Measurements from ENCODE around the gene TRIM5.

TRIM5 gene

DNA sequence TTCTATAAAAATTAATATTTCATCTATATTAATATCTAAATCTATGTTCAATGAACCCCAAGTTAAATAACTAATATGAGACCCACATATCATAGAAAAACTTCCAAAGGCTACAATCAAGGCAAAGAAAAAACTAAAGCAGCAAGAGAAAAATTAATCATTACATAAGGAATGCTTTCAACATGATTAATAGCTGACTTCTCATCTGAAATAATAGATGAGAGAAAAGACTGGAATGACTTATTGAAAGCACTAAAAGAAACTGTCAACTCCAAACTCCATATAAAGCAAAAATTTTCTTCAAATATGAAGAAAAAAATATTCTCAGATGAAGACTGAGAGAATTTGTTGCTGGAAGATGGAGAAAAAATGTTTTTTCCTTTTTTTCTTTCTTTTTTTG, 13.0 kb downstream of the TRIM5 start:
- Histone ChIP-seq H3K4me1 (ENCODE audit: control insufficient read depth in 1 of 2, insufficient read depth in 1 of 2, low read depth in 1 of 2, low read length in 1 of 2) (no peaks in the 10 kb centered on the region), H3K27me3 (no peaks in the 10 kb centered on the region), H3K36me3 (peaks cover 32% of the 10 kb centered on the region), H3K4me3 (ENCODE audit: low read depth in 1 of 2, low read length in 1 of 2) (no peak overlapping the region), H3K27ac (no peak overlapping the region), H3K9me3 (no peaks in the 10 kb centered on the region)
- TF ChIP-seq, protein P1, sequence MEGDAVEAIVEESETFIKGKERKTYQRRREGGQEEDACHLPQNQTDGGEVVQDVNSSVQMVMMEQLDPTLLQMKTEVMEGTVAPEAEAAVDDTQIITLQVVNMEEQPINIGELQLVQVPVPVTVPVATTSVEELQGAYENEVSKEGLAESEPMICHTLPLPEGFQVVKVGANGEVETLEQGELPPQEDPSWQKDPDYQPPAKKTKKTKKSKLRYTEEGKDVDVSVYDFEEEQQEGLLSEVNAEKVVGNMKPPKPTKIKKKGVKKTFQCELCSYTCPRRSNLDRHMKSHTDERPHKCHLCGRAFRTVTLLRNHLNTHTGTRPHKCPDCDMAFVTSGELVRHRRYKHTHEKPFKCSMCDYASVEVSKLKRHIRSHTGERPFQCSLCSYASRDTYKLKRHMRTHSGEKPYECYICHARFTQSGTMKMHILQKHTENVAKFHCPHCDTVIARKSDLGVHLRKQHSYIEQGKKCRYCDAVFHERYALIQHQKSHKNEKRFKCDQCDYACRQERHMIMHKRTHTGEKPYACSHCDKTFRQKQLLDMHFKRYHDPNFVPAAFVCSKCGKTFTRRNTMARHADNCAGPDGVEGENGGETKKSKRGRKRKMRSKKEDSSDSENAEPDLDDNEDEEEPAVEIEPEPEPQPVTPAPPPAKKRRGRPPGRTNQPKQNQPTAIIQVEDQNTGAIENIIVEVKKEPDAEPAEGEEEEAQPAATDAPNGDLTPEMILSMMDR (IDR thresholded peaks at IDR 0.05): no peak

DNA sequence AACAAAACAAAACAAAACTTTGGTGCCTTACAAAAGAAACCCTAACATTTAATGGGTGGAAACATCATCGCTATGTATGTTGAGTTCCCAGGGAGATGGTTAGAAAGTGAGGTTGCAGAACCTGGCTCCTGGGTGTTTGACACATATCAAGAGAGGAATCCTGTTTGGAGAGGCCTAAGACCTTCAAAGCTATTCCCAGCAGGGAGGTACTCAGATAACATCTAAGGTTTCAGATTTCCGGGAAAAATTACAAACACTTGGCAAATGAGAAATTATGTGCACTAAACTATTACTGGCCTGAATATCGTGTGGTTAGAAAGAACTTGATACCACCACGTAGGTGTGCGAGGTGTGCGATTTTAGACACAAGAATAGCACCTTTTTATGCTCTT, 18.5 kb downstream of the TRIM5 start:
- Histone ChIP-seq H3K4me3 (ENCODE audit: low read depth in 1 of 2, low read length in 1 of 2) (no peak overlapping the region), H3K27ac (no peak overlapping the region), H3K27me3 (no peaks in the 10 kb centered on the region), H3K9me3 (no peaks in the 10 kb centered on the region), H3K36me3 (peaks cover 64% of the 10 kb centered on the region), H3K4me1 (ENCODE audit: control insufficient read depth in 1 of 2, insufficient read depth in 1 of 2, low read depth in 1 of 2, low read length in 1 of 2) (no peaks in the 10 kb centered on the region)
- TF ChIP-seq, protein P1 (IDR thresholded peaks at IDR 0.05): no peak

DNA sequence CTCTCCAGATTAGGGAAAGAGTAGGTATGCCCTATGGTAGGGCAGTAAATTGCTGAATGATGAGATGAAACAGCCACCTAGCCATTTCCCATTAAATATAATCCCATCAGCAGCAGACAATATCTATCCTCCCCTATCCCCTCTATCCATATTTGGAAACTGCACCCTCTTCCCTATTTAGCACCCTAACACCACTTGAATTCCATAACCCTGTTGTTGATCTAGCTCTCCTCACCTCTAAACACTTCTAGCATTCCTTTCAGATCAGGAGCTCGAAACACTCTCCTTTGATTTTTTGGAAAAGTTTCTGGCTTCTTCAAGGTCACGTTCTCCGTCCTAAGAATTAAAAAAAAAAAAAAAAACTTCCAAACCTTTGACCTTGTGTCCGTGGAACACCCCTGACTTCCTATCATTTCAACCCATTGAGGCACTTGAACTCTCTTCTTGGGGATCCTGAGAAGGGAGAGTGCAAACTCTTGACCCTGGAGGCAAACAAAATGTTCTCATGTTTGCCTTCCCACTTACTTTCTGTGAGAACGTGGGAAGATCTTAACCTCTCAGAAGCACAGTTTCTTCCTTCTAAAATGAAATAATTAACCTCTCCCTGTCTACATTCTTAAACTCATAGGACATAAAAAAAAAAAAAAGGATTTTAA, 19.0 kb downstream of the TRIM5 start:
- Histone ChIP-seq H3K4me1 (ENCODE audit: control insufficient read depth in 1 of 2, insufficient read depth in 1 of 2, low read depth in 1 of 2, low read length in 1 of 2) (no peaks in the 10 kb centered on the region), H3K9me3 (no peaks in the 10 kb centered on the region), H3K36me3 (peaks cover 62% of the 10 kb centered on the region), H3K27me3 (no peaks in the 10 kb centered on the region), H3K27ac (no peak overlapping the region), H3K4me3 (ENCODE audit: low read depth in 1 of 2, low read length in 1 of 2) (no peak overlapping the region)
- TF ChIP-seq, protein P1 (IDR thresholded peaks at IDR 0.05): no peak

DNA sequence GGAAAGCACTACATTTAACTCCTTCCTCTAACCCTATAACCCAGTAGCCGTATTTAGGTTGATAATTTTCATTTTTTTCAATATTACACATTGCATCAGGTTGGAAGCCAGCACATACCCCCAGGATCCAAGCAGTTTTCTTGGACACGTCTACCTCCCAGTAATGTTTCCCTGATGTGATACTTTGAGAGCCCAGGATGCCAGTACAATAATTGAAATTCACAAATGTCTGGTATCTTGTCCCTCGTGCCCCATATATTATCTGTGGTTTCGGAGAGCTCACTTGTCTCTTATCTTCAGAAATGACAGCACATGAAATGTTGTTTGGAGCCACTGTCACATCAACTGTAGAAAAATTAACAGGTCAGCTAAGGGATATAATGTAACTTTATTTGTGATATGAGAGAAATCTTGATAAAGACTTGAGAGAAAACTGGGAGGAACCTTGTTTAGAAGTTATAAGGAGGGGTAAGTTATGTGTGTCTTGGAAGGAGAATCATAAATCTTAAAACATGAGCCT, 19.8 kb downstream of the TRIM5 start:
- Histone ChIP-seq H3K9me3 (no peaks in the 10 kb centered on the region), H3K4me3 (ENCODE audit: low read depth in 1 of 2, low read length in 1 of 2) (no peak overlapping the region), H3K4me1 (ENCODE audit: control insufficient read depth in 1 of 2, insufficient read depth in 1 of 2, low read depth in 1 of 2, low read length in 1 of 2) (no peaks in the 10 kb centered on the region), H3K27ac (no peak overlapping the region), H3K27me3 (no peaks in the 10 kb centered on the region), H3K36me3 (peaks cover 56% of the 10 kb centered on the region)
- TF ChIP-seq, protein P1 (IDR thresholded peaks at IDR 0.05): no peak

DNA sequence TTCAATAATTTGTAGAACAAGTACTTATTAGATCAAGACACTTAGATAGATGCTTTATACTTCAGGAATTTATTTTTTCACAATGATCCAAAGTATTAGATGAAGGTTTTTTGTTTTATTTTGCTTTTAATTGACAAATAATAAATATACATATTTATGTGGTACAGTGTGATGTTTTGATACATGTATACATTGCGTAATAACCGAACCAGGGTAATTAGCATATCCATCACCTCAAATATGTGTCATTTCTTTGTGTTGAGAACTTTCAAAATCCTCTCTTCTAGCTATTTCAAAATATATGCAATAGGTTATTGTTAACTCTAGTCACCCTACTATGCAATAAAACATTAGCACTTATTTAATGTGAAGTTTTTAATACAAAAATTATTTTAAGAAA, 21.4 kb downstream of the TRIM5 start:
- TF ChIP-seq, protein P1 (IDR thresholded peaks at IDR 0.05): no peak
- peaks cover 44% of the 10 kb centered on the region for H3K36me3 ChIP-seq
- no peak overlapping the region for H3K27ac ChIP-seq
- H3K4me1 ChIP-seq (ENCODE audit: control insufficient read depth in 1 of 2, insufficient read depth in 1 of 2, low read depth in 1 of 2, low read length in 1 of 2): no peaks in the 10 kb centered on the region
- H3K9me3 ChIP-seq: no peaks in the 10 kb centered on the region
- H3K27me3 ChIP-seq: no peaks in the 10 kb centered on the region
- no peak overlapping the region for H3K4me3 ChIP-seq (ENCODE audit: low read depth in 1 of 2, low read length in 1 of 2)
